ENCODE measurements around the gene YIPF2.

The YIPF2 gene

GRCh38 chr19:10968527-10969135, 40.2 kb upstream of the YIPF2 start:
- H3K27ac Mint-ChIP-seq = peak overlapping the region; percentile 83 to 92 (median 88)
- H3K9me3 Mint-ChIP-seq = no peaks in the 10 kb centered on the region
- TF ChIP-seq, protein P1, sequence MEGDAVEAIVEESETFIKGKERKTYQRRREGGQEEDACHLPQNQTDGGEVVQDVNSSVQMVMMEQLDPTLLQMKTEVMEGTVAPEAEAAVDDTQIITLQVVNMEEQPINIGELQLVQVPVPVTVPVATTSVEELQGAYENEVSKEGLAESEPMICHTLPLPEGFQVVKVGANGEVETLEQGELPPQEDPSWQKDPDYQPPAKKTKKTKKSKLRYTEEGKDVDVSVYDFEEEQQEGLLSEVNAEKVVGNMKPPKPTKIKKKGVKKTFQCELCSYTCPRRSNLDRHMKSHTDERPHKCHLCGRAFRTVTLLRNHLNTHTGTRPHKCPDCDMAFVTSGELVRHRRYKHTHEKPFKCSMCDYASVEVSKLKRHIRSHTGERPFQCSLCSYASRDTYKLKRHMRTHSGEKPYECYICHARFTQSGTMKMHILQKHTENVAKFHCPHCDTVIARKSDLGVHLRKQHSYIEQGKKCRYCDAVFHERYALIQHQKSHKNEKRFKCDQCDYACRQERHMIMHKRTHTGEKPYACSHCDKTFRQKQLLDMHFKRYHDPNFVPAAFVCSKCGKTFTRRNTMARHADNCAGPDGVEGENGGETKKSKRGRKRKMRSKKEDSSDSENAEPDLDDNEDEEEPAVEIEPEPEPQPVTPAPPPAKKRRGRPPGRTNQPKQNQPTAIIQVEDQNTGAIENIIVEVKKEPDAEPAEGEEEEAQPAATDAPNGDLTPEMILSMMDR (IDR thresholded peaks at IDR 0.05; ENCODE audit: unreplicated experiment in 3 of 3) = no peak
- peak overlapping the region; percentile 45 to 63 (median 55) for H3K4me3 Mint-ChIP-seq
- no peaks in the 10 kb centered on the region for H3K27me3 Mint-ChIP-seq (ENCODE audit: low read depth)
- H3K4me1 Mint-ChIP-seq = peaks cover 47% of the 10 kb centered on the region
- peaks cover 30% of the 10 kb centered on the region for H3K36me3 Mint-ChIP-seq (ENCODE audit: low read depth)

DNA sequence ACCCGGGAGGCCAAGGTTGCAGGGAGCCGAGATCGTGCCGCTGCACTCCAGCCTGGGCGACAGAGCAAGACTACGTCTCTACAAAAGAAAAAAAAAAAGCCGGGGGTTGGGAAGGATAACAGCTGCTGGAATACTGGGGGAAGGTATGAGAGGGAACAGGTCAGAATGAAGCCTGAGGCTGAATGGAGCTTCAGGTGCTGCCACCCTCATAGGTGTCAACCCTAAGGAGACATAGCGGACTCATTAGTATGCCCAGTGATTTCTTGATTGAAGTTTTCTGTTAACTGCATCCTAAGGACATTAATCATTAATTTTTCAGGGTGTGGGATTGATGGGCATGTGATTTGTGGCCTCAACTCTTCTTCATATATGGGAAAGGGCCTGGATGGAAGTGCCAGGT, 38.4 kb upstream of the YIPF2 start:
- Mint-ChIP-seq H3K27ac (peak overlapping the region; percentile 87 to 95 (median 91)), H3K9me3 (no peaks in the 10 kb centered on the region), H3K27me3 (ENCODE audit: low read depth) (no peaks in the 10 kb centered on the region), H3K36me3 (ENCODE audit: low read depth) (peaks cover 23% of the 10 kb centered on the region), H3K4me3 (peak overlapping the region in 2 of 3 experiments; percentile 32 to 40), H3K4me1 (peaks cover 54% of the 10 kb centered on the region)
- TF ChIP-seq, protein P1 (IDR thresholded peaks at IDR 0.05; ENCODE audit: unreplicated experiment in 3 of 3) = no peak

DNA sequence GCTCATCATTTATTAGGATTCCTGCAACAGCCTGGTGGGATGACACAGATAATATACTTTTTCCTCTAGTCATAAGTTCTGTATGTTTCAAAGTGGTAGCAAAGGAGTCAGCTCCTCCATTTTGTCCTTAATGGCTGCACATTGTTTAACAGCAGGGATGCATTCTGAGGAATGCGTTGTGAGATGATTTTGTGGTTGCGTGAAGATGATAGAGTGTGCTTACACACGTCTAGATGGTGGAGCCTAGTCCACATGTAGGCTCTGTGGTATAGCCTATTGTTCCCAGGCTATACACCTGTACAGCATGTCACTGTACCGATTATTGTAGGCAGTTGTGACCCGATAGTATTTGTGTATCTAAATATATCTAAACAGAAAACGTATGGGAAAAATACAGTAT, 37.0 kb upstream of the YIPF2 start:
- peaks cover 51% of the 10 kb centered on the region for H3K4me1 Mint-ChIP-seq
- H3K36me3 Mint-ChIP-seq (ENCODE audit: low read depth) = peaks cover 16% of the 10 kb centered on the region
- H3K27me3 Mint-ChIP-seq (ENCODE audit: low read depth) = no peaks in the 10 kb centered on the region
- H3K9me3 Mint-ChIP-seq = no peaks in the 10 kb centered on the region
- H3K27ac Mint-ChIP-seq = peak overlapping the region; percentile 40 to 78 (median 61)
- H3K4me3 Mint-ChIP-seq = peak overlapping the region; percentile 6 to 46 (median 29)
- TF ChIP-seq, protein P1 (IDR thresholded peaks at IDR 0.05; ENCODE audit: unreplicated experiment in 3 of 3) = no peak

GRCh38 chr19:10964903-10965302, 36.5 kb upstream of the YIPF2 start:
- H3K27me3 Mint-ChIP-seq (ENCODE audit: low read depth) = no peaks in the 10 kb centered on the region
- peak overlapping the region; percentile 40 to 78 (median 61) for H3K27ac Mint-ChIP-seq
- H3K36me3 Mint-ChIP-seq (ENCODE audit: low read depth) = peaks cover 16% of the 10 kb centered on the region
- peak overlapping the region in 2 of 3 experiments; percentile 29 to 43 for H3K4me3 Mint-ChIP-seq
- H3K4me1 Mint-ChIP-seq = peaks cover 47% of the 10 kb centered on the region
- TF ChIP-seq, protein P1 (IDR thresholded peaks at IDR 0.05; ENCODE audit: unreplicated experiment in 3 of 3) = no peak
- no peaks in the 10 kb centered on the region for H3K9me3 Mint-ChIP-seq

DNA sequence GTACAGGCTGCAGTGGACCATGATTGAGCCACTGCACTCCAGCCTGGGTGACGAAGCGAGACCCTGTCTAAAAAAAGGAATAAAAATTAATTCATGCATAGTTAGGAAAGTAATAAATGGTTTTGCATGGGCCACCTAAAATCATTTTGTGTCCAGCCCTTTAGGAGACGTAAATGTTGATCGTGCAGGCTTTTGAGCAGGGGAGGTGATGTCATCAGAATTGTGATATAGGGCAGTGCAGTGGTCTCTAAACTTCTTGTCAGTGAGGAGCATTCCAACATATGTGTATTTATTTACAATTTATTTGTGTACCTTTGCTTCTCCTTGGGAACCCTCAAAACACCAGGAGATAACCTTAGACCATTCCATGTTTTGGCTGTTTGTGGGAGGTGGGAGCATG, 35.4 kb upstream of the YIPF2 start:
- H3K4me3 Mint-ChIP-seq = peak overlapping the region; percentile 66 to 98 (median 94)
- peaks cover 40% of the 10 kb centered on the region for H3K4me1 Mint-ChIP-seq
- H3K27me3 Mint-ChIP-seq (ENCODE audit: low read depth) = no peaks in the 10 kb centered on the region
- peaks cover 16% of the 10 kb centered on the region for H3K36me3 Mint-ChIP-seq (ENCODE audit: low read depth)
- TF ChIP-seq, protein P1 (IDR thresholded peaks at IDR 0.05; ENCODE audit: unreplicated experiment in 3 of 3) = no peak
- no peaks in the 10 kb centered on the region for H3K9me3 Mint-ChIP-seq
- peak overlapping the region in 2 of 3 experiments; percentile 46 to 77 for H3K27ac Mint-ChIP-seq

GRCh38 chr19:10962863-10963262, 34.4 kb upstream of the YIPF2 start:
- Mint-ChIP-seq H3K27ac (peak overlapping the region; percentile 59 to 94 (median 74)), H3K36me3 (ENCODE audit: low read depth) (peaks cover 16% of the 10 kb centered on the region), H3K27me3 (ENCODE audit: low read depth) (no peaks in the 10 kb centered on the region), H3K9me3 (no peaks in the 10 kb centered on the region), H3K4me1 (peaks cover 30% of the 10 kb centered on the region), H3K4me3 (peak overlapping the region; percentile 94 to 98 (median 94))
- TF ChIP-seq, protein P1 (IDR thresholded peaks at IDR 0.05; ENCODE audit: unreplicated experiment in 3 of 3) = no peak

Measured in nephron (organoid).